ENCODE measurements around the gene SLC9C2.
"Not testable (repeated sequence)": the region's sequence is repeated elsewhere in the genome, so short reads cannot be mapped to it uniquely, and the experiment has no call there.

Gene SLC9C2

GRCh38 chr1:173580071-173580470, 22.8 kb downstream of the SLC9C2 start:
- DNase-seq (ENCODE audit: low read depth, low spot score) = no peak

- no peak for DNase-seq (ENCODE audit: low read depth, low spot score)
Measured at GRCh38 chr1:173573596-173573995, 29.3 kb downstream of the SLC9C2 start.

GRCh38 chr1:173572201-173572873, 30.5 kb downstream of the SLC9C2 start:
- no peak for DNase-seq (ENCODE audit: low read depth, low spot score)

- no peak for DNase-seq (ENCODE audit: low read depth, low spot score)
Measured at GRCh38 chr1:173570370-173571007, 32.4 kb downstream of the SLC9C2 start.

GRCh38 chr1:173568483-173568882, 34.4 kb downstream of the SLC9C2 start:
- no peak for DNase-seq (ENCODE audit: low read depth, low spot score)

- not testable (repeated sequence) for DNase-seq (ENCODE audit: low read depth, low spot score)
Measured at GRCh38 chr1:173563846-173564245, 39.0 kb downstream of the SLC9C2 start.

GRCh38 chr1:173562813-173563212, 40.1 kb downstream of the SLC9C2 start:
- DNase-seq (ENCODE audit: low read depth, low spot score) = no peak

- no peak for DNase-seq (ENCODE audit: low read depth, low spot score)
Measured at GRCh38 chr1:173561263-173561662, 41.6 kb downstream of the SLC9C2 start.

GRCh38 chr1:173560285-173560880, 42.5 kb downstream of the SLC9C2 start:
- DNase-seq (ENCODE audit: low read depth, low spot score) = no peak

GRCh38 chr1:173555651-173556305, 47.1 kb downstream of the SLC9C2 start:
- no peak for DNase-seq (ENCODE audit: low read depth, low spot score)

- DNase-seq (ENCODE audit: low read depth, low spot score) = no peak
Measured at GRCh38 chr1:173554541-173555250, 48.2 kb downstream of the SLC9C2 start.

GRCh38 chr1:173554089-173554488, 48.8 kb downstream of the SLC9C2 start:
- DNase-seq (ENCODE audit: low read depth, low spot score) = no peak

GRCh38 chr1:173553312-173553711, 49.6 kb downstream of the SLC9C2 start:
- no peak for DNase-seq (ENCODE audit: low read depth, low spot score)

- no peak for DNase-seq (ENCODE audit: low read depth, low spot score)
Measured at GRCh38 chr1:173551699-173552098, 51.2 kb downstream of the SLC9C2 start.

GRCh38 chr1:173549813-173550212, 53.1 kb downstream of the SLC9C2 start:
- DNase-seq (ENCODE audit: low read depth, low spot score) = no peak

- no peak for DNase-seq (ENCODE audit: low read depth, low spot score)
Measured at GRCh38 chr1:173545688-173546087, 57.2 kb downstream of the SLC9C2 start.

GRCh38 chr1:173536223-173536622, 66.6 kb downstream of the SLC9C2 start:
- no peak for DNase-seq (ENCODE audit: low read depth, low spot score)

- no peak for DNase-seq (ENCODE audit: low read depth, low spot score)
Measured at GRCh38 chr1:173532237-173532636, 70.6 kb downstream of the SLC9C2 start.

GRCh38 chr1:173530795-173531693, 71.8 kb downstream of the SLC9C2 start:
- no peak for DNase-seq (ENCODE audit: low read depth, low spot score)

- no peak for DNase-seq (ENCODE audit: low read depth, low spot score)
Measured at GRCh38 chr1:173529106-173529505, 73.8 kb downstream of the SLC9C2 start.

Measured in iPS DF 19.7 (cell line).